Upper lobe of left lung (tissue), 6 donors: ENCODE results near the gene ZKSCAN4. TPM values are rescaled to one million over a fixed set of nuclear protein-coding genes. Genes with fewer than 3 reads are reported as not detected.

Experiments
- ATAC-seq, 2 donors: fragments of 200-7000 bp; cut with Tn5 transposase; one replicate each; pipeline ENCODE4 v1.9.1; 2022; ENCODE audit warnings: mild to moderate bottlenecking in 2 of 2, moderate library complexity in 2 of 2; ENCODE audit not compliant: low FRiP score in 2 of 2
- DNase-seq, 2 donors: peaks; one replicate each; pipeline ENCODE4 v3.0.0-alpha.2; 2019 to 2020
- H3K27ac ChIP-seq, 4 donors: fragments of 200-600 bp; sonication (generic); one replicate each; pipeline ENCODE4 v1.5.1; 2016 to 2019
- H3K27me3 ChIP-seq, 4 donors: fragments of 200-600 bp; sonication (generic); one replicate each; pipeline ENCODE4 v1.5.1; 2017 to 2019
- H3K36me3 ChIP-seq, 4 donors: fragments of 200-600 bp; sonication (generic); one replicate each; pipeline ENCODE4 v1.5.1; 2016 to 2019
- H3K4me1 ChIP-seq, 4 donors: fragments of 200-600 bp; sonication (generic); one replicate each; pipeline ENCODE4 v1.5.1; 2018 to 2019
- H3K4me3 ChIP-seq, 4 donors: fragments of 200-600 bp; sonication (generic); one replicate each; pipeline ENCODE4 v1.5.1; 2017 to 2019; ENCODE audit warnings: mild to moderate bottlenecking in 2 of 4, moderate library complexity in 1 of 4
- H3K9me3 ChIP-seq, 4 donors: fragments of 200-600 bp; sonication (generic); one replicate each; pipeline ENCODE4 v1.5.1; 2018 to 2019
- CTCF ChIP-seq, 6 experiments: fragments of 450-650 bp in 4 of 6; fragments of 200-600 bp in 2 of 6; sonication (generic) in 2 of 6; IDR thresholded peaks; one replicate each; pipeline ENCODE4 v1.5.1; 2016 to 2019; ENCODE audit warnings: antibody characterized with exemption in 6 of 6
- EP300 ChIP-seq, 4 donors: sonication (generic); formaldehyde crosslinking; IDR thresholded peaks; one replicate each; pipeline ENCODE4 v1.5.1; 2017; ENCODE audit warnings: antibody characterized with exemption in 4 of 4, control low read depth in 2 of 4
- POLR2A ChIP-seq, 4 donors: fragments of 450-650 bp; IDR thresholded peaks; one replicate each; pipeline ENCODE4 v1.5.1; 2016 to 2017; ENCODE audit warnings: antibody characterized with exemption in 4 of 4, mild to moderate bottlenecking in 2 of 4
- POLR2AphosphoS5 ChIP-seq, 2 donors: sonication (generic); formaldehyde crosslinking; IDR thresholded peaks; one replicate each; pipeline ENCODE4 v1.5.1; 2017; ENCODE audit warnings: antibody characterized with exemption in 2 of 2
- WGBS, 2 donors: methylation state at CpG; one replicate each; pipeline ENCODE4 v1.1.5; 2017 to 2018; 5-methylcytosine and 5-hydroxymethylcytosine counted together
- total RNA-seq, 6 donors: library from RNA; depleted of rRNA in 4 of 6; stranded (reverse); fragments of >200 nt in 4 of 6; gene quantifications; one replicate each; pipeline versions ENCODE4 v1.1.0 to v1.2.1, GENCODE V29; 2016 to 2021
- donor health status: DM: no; HTN: no; CAD: no; lungs with moderate emphysema.
- donor health status: DM: no; HTN: yes; CAD: no; lungs with severe emphysema.

Gene ZKSCAN4
- total RNA-seq, 6 donors from 2014 or later = 3.0 to 9.4 (median 4.7) TPM

- no peak for TF ChIP-seq POLR2AphosphoS5 (IDR thresholded peaks at IDR 0.05)
- no peak for TF ChIP-seq CTCF (IDR thresholded peaks at IDR 0.05)
- no peak for TF ChIP-seq POLR2A (IDR thresholded peaks at IDR 0.05)
- TF ChIP-seq EP300 (IDR thresholded peaks at IDR 0.05) = no peak
- Histone ChIP-seq H3K4me1 (no peaks in the 10 kb centered on the region), H3K27me3 (no peaks in the 10 kb centered on the region), H3K9me3 (no peaks in the 10 kb centered on the region), H3K27ac (no peak overlapping the region), H3K36me3 (peaks cover 6 to 54% (median 39%) of the 10 kb centered on the region in 4 donors), H3K4me3 (no peak overlapping the region)
- ATAC-seq (no peak), DNase-seq (no peak)
Measured at GRCh38 chr6:28274888-28275287, 22.8 kb upstream of the ZKSCAN4 start.

DNA sequence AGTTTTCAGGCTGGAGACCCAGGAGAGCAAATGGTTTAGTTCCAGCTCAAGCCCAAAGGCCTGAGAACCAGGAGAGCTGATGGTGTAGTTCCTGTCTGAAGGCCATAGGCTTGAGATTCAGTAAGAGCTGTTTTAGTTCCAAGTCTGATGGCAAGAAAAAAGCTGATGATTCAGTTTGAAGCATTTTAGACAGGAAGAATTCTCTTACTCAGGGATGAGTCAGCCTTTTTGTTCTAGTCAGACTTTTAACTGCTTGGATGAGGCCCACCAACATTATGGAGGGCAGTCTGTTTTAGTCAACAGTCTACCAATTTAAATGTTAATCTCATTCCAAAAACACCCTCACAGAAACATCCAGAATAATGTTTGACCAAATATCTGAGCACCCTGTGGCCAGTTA lies 17.4 kb upstream of the ZKSCAN4 start:
- Histone ChIP-seq H3K36me3 (peaks cover 0 to 28% (median 19%) of the 10 kb centered on the region in 4 donors), H3K4me1 (peaks cover 6 to 26% (median 14%) of the 10 kb centered on the region in 4 donors), H3K4me3 (no peak overlapping the region), H3K27me3 (no peaks in the 10 kb centered on the region), H3K27ac (peak overlapping the region in 1 of 4 donors; percentile 4), H3K9me3 (no peaks in the 10 kb centered on the region)
- TF ChIP-seq EP300 (IDR thresholded peaks at IDR 0.05) (no peak), POLR2AphosphoS5 (IDR thresholded peaks at IDR 0.05) (no peak), CTCF (IDR thresholded peaks at IDR 0.05) (no peak), POLR2A (IDR thresholded peaks at IDR 0.05) (no peak)
- no peak for ATAC-seq
- DNase-seq = no peak

DNA sequence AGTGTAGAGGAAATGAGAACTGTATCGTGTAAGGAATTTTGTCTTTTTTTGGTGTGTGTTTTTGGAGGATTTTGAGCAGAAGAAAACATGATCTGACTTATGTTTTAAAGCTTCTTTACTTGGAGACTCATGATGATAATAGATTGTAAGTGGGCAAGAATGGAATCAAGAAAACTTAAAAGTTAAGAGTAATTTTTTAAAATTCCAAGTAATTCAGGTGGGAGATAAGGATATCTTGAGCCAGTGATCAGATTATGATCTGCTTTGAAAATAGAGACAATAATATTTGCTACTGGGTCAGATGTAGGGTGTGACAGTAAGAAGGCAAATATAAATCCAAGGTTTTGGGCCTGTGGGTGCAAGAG lies 15.6 kb upstream of the ZKSCAN4 start:
- peaks cover 0 to 10% (median 10%) of the 10 kb centered on the region in 4 donors for H3K36me3 ChIP-seq
- TF ChIP-seq CTCF (IDR thresholded peaks at IDR 0.05) (no peak), POLR2A (IDR thresholded peaks at IDR 0.05) (no peak), POLR2AphosphoS5 (IDR thresholded peaks at IDR 0.05) (no peak), EP300 (IDR thresholded peaks at IDR 0.05) (no peak)
- H3K4me1 ChIP-seq = peaks cover 6 to 26% (median 14%) of the 10 kb centered on the region in 4 donors
- no peaks in the 10 kb centered on the region for H3K27me3 ChIP-seq
- ATAC-seq = no peak
- DNase-seq = no peak
- WGBS, 2 donors = 0 to 4% methylated on average over 1 of the region's 1 CpG
- peak overlapping the region; percentile 63 to 86 (median 83) for H3K27ac ChIP-seq
- no peaks in the 10 kb centered on the region for H3K9me3 ChIP-seq
- H3K4me3 ChIP-seq = peak overlapping the region; percentile 52 to 79 (median 75)

DNA sequence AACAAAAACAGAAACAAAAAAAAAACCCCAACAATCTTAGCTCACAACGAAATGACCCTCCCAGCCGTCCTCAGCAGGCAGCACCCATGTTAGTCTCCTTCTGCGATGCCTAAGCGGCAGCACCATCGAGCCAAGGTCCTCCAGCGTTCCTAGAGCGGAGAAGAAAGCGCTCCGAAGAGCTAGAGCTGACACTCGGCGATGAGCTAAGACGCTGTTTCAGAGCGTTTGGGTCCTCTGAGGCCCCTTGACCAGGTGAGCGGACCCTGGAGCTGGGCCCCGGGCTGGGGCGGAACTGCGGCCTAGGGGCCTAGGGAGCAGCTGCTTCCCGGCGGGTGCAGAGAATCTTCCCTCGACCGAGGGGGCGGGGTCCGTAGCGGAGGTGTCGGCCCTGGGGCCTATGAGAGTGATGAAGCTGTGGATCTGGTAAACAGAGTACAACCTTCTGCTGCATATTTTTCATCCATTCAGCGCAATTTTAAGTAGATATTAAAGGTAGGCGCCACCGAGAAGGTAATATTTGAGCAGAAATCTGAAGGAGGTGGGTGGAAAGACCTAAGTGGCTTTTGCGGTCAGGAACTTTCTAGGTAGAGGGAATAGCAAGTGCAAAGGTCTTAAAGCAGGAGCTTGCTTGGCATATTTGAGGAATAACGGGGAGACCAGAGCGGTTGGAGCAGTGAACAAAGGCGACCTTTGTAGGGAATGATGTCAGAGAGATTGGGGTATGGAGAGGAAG lies 15.1 kb upstream of the ZKSCAN4 start, which contains the start of gene ZSCAN26:
ZSCAN26 (plus strand) TSS at position 182 of the 733 bp plus-strand sequence. CDS start 4,777 bp downstream, outside the sequence.
- 2% methylated on average over 20 to 32 of the region's 32 CpGs for WGBS, 2 donors
- H3K27ac ChIP-seq = peak within 1 kb of the TSS; percentile 63 to 86 (median 83)

More for the DNA sequence above, 15.1 kb upstream of the ZKSCAN4 start, which contains the start of gene ZSCAN26:
- H3K4me1 ChIP-seq = peaks cover 6 to 26% (median 14%) of the 10 kb centered on the region in 4 donors
- peak within 1 kb of the TSS; percentile 52 to 79 (median 75) for H3K4me3 ChIP-seq
- H3K36me3 ChIP-seq = peaks cover 0 to 5% (median 4%) of the 10 kb centered on the region in 4 donors
- no peaks in the 10 kb centered on the region for H3K9me3 ChIP-seq
- no peaks in the 10 kb centered on the region for H3K27me3 ChIP-seq
- ATAC-seq (peak; percentile 95 to 98), DNase-seq (peak; percentile 74 to 91)
- TF ChIP-seq EP300 (IDR thresholded peaks at IDR 0.05) = no peak
- TF ChIP-seq POLR2AphosphoS5 (IDR thresholded peaks at IDR 0.05) = peak; percentile 56 to 75
- TF ChIP-seq CTCF (IDR thresholded peaks at IDR 0.05) = peak in 1 of 6 experiments; percentile 8
- peak in 3 of 4 donors; percentile 36 to 71 (median 57) for TF ChIP-seq POLR2A (IDR thresholded peaks at IDR 0.05)
